K562 (cell line): ENCODE data around the gene C16orf89. TPM values are rescaled to one million over a fixed set of nuclear protein-coding genes. Genes with fewer than 3 reads are reported as not detected.

Source experiments
- ATAC-seq: fragments of 200-7000 bp; cut with Tn5 transposase; 3 replicates; pipeline ENCODE4 v1.9.1; 2020; ENCODE audit warnings: moderate library complexity
- BruUV-seq: library from RNA; stranded (reverse); fragments of 400-500 nt; replicated peaks from 2 replicates; lab custom pipeline; 2021; lab: Mats Ljungman, UMichigan
- CTCF ChIA-PET: fragments of 300-600 bp; formaldehyde crosslinking; extraction: SDS; loops from one replicate; lab custom pipeline; 2021; ENCODE audit warnings: low intra/inter-chr PET ratio; lab: Yijun Ruan, JAX
- POLR2A ChIA-PET: fragments of 300-600, 350-650 bp; sonication (Branson Sonifier 250); formaldehyde crosslinking; extraction: SDS; loops from one replicate; lab custom pipeline; 2021; ENCODE audit warnings: antibody characterized with exemption, inconsistent platforms; lab: Yijun Ruan, JAX
- DNase-seq, 4 experiments: peaks; one replicate each; pipeline versions ENCODE4 v3.0.0 to v3.0.0-alpha.2; 2011 to 2018; ENCODE audit warnings: low spot score in 3 of 4, mixed read lengths in 3 of 4; ENCODE audit errors: extremely low read depth in 1 of 4
- FAIRE-seq: peaks from 2 replicates; lab custom pipeline; 2011; peaks lifted over from hg19 to GRCh38; lab: Jason Lieb, UNC
- H2AFZ ChIP-seq: 2 replicates; pipeline ENCODE4 v1.6.0; 2011; ENCODE audit warnings: low read depth, low read length, control low read depth, inconsistent platforms
- H3K27ac ChIP-seq: fragments of 200-600 bp; 3 replicates; pipeline ENCODE4 v1.8.0; 2011; ENCODE audit warnings: low read depth, mild to moderate bottlenecking, control low read depth, inconsistent platforms, low read length, moderate library complexity, mixed read lengths; ENCODE audit errors: extremely low read depth
- H3K27me3 ChIP-seq, 2 experiments: fragments of 300-600 bp in 1 of 2; 2 replicates in 1 of 2; 3 replicates in 1 of 2; pipeline versions ENCODE4 v1.6.0 to v1.8.0; 2011; ENCODE audit warnings: inconsistent platforms in 2 of 2, low read length in 2 of 2, mild to moderate bottlenecking in 1 of 2, mixed read lengths in 1 of 2, moderate library complexity in 1 of 2; ENCODE audit not compliant: control insufficient read depth in 2 of 2, insufficient read depth in 2 of 2
- H3K36me3 ChIP-seq: fragments of 300-600 bp; 3 replicates; pipeline ENCODE4 v1.8.0; 2011; ENCODE audit warnings: mild to moderate bottlenecking, low read length, inconsistent platforms; ENCODE audit not compliant: control insufficient read depth, insufficient read depth
- H3K4me1 ChIP-seq, 2 experiments: fragments of 200-600 bp in 1 of 2; replicated peaks in 1 of 2; 2 replicates in 1 of 2; 3 replicates in 1 of 2; pipeline versions ENCODE4 v1.5.1 to v1.8.0; 2011; ENCODE audit warnings: inconsistent platforms in 2 of 2, low read length in 2 of 2, mild to moderate bottlenecking in 1 of 2, mixed read lengths in 1 of 2, moderate library complexity in 1 of 2; ENCODE audit not compliant: control insufficient read depth in 2 of 2, insufficient read depth in 2 of 2
- H3K4me2 ChIP-seq: 2 replicates; pipeline ENCODE4 v1.6.1; 2011; ENCODE audit warnings: low read length, control low read depth, inconsistent platforms, mixed read lengths; ENCODE audit not compliant: insufficient read depth
- H3K4me3 ChIP-seq: fragments of 200-600 bp; sonication (generic), shearing (Covaris generic); 2 replicates; pipeline ENCODE4 v1.5.1; 2016; ENCODE audit warnings: control low read depth, inconsistent platforms
- H3K79me2 ChIP-seq: fragments of 200-600 bp; 3 replicates; pipeline ENCODE4 v1.8.0; 2011; ENCODE audit warnings: low read length, inconsistent platforms; ENCODE audit not compliant: control insufficient read depth, insufficient read depth
- H3K9ac ChIP-seq, 2 experiments: 2 replicates each; pipeline versions ENCODE4 v1.6.0 to v1.6.1; 2011; ENCODE audit warnings: low read depth in 2 of 2, low read length in 2 of 2, control low read depth in 1 of 2, inconsistent platforms in 1 of 2, mild to moderate bottlenecking in 1 of 2, mixed read lengths in 1 of 2; ENCODE audit not compliant: insufficient read depth in 1 of 2
- H3K9me1 ChIP-seq: one replicate; pipeline ENCODE4 v1.6.0; 2011; ENCODE audit warnings: inconsistent platforms, mild to moderate bottlenecking, low read length, moderate library complexity; ENCODE audit not compliant: control insufficient read depth, insufficient read depth
- H3K9me3 ChIP-seq: replicated peaks from 2 replicates; pipeline ENCODE4 v1.5.1; 2011; ENCODE audit warnings: low read depth, low read length, inconsistent platforms; ENCODE audit not compliant: control insufficient read depth, insufficient read depth
- H4K20me1 ChIP-seq: replicated peaks from 2 replicates; pipeline ENCODE4 v1.6.1; 2011; ENCODE audit warnings: low read length, inconsistent platforms, mixed read lengths; ENCODE audit not compliant: control insufficient read depth, insufficient read depth
- ARID2 ChIP-seq: fragments of 450-650 bp; IDR thresholded peaks from 2 replicates; pipeline ENCODE4 v1.6.1; 2017; ENCODE audit warnings: antibody characterized with exemption, mild to moderate bottlenecking
- CHD1 ChIP-seq: fragments of 200-600 bp; sonication (generic); IDR thresholded peaks from one replicate; pipeline ENCODE4 v1.6.1; 2012; ENCODE audit warnings: mild to moderate bottlenecking, moderate library complexity, low read length, inconsistent platforms
- CSDE1 ChIP-seq, 2 experiments: fragments of 450-650 bp; IDR thresholded peaks; 2 replicates each; pipeline ENCODE4 v1.6.1; 2016; ENCODE audit warnings: mild to moderate bottlenecking in 1 of 2
- FOXA3 ChIP-seq, 2 experiments: fragments of 450-650 bp in 1 of 2; sonication (generic) in 1 of 2; formaldehyde crosslinking; IDR thresholded peaks in 1 of 2; conservative IDR thresholded peaks in 1 of 2; 2 replicates each; pipeline versions ENCODE4 v1.4.0 to v1.8.0; 2020 to 2022; ENCODE audit warnings: mild to moderate bottlenecking in 2 of 2, missing genetic modification reagents in 1 of 2
- GATAD2B ChIP-seq: fragments of 450-650 bp; IDR thresholded peaks from 2 replicates; pipeline ENCODE4 v1.6.1; 2017; ENCODE audit warnings: mild to moderate bottlenecking, borderline replicate concordance
- NELFE ChIP-seq: IDR thresholded peaks from 2 replicates; pipeline ENCODE4 v1.6.1; 2011; ENCODE audit warnings: mild to moderate bottlenecking; ENCODE audit not compliant: insufficient read depth, insufficient read length
- NFATC3 ChIP-seq: fragments of 450-650 bp; IDR thresholded peaks from 2 replicates; pipeline ENCODE4 v1.6.1; 2017; ENCODE audit warnings: mild to moderate bottlenecking
- PHF21A ChIP-seq: fragments of 450-650 bp; IDR thresholded peaks from 2 replicates; pipeline ENCODE4 v1.6.1; 2017; ENCODE audit warnings: low read depth, borderline replicate concordance
- RBFOX2 ChIP-seq: fragments of 200-400 bp; formaldehyde crosslinking; IDR thresholded peaks from 2 replicates; pipeline ENCODE4 v1.6.1; 2017; ENCODE audit warnings: low read depth, mild to moderate bottlenecking, low read length, moderate library complexity
- STAG1 ChIP-seq: sonication (generic); formaldehyde crosslinking; IDR thresholded peaks from 2 replicates; pipeline ENCODE4 v1.5.0; 2020; ENCODE audit warnings: missing genetic modification reagents, borderline replicate concordance
- TGIF2 ChIP-seq: sonication (generic); formaldehyde crosslinking; IDR thresholded peaks from 2 replicates; pipeline ENCODE4 v1.8.1; 2022; ENCODE audit warnings: mild to moderate bottlenecking, missing genetic modification reagents, moderate library complexity
- ZBTB8A ChIP-seq: fragments of 450-650 bp; IDR thresholded peaks from 2 replicates; pipeline ENCODE4 v1.6.1; 2018; ENCODE audit warnings: mild to moderate bottlenecking, moderate library complexity; ENCODE audit not compliant: partially characterized antibody
- ZNF263 ChIP-seq: sonication (generic); formaldehyde crosslinking; IDR thresholded peaks from 2 replicates; pipeline ENCODE4 v1.8.0; 2022; ENCODE audit warnings: mild to moderate bottlenecking, missing genetic modification reagents, borderline replicate concordance
- WGBS: fragments of 100-300 bp; shearing (Covaris generic); methylation state at CpG from one replicate; pipeline ENCODE4 v1.1.6; 2016; ENCODE audit warnings: low coverage, mixed read lengths; ENCODE audit not compliant: insufficient coverage; ENCODE audit errors: missing lambda C conversion rate; 5-methylcytosine and 5-hydroxymethylcytosine counted together
- in situ Hi-C: fragments of 300-500 bp; cut with MboI; formaldehyde crosslinking; loops from 4 replicates; pipeline ENCODE4 v1.15.0; 2018; ENCODE audit warnings: inconsistent platforms, mixed read lengths
- intact Hi-C: fragments of 100-400 bp; cut with micrococcal nuclease; formaldehyde crosslinking; loops from 2 replicates; pipeline ENCODE4 v1.14.2; 2022
- polyA plus RNA-seq, 8 experiments: library from polyadenylated mRNA; depleted of rRNA in 4 of 8; stranded (reverse) in 5 of 8; unstranded in 3 of 8; fragments of >200 nt; fragmentation: Nextera tagmentation in 2 of 8; fragmentation: Illumina TruSeq in 1 of 8; extraction: Ambion mirVana in 2 of 8; extraction: Trizol in 1 of 8; gene quantifications; 2 replicates each; pipeline versions ENCODE4 v1.2.1 to v1.2.3, GENCODE V29; 2011 to 2014; ENCODE audit warnings: inconsistent platforms in 1 of 8, missing spikeins in 1 of 8
- total RNA-seq, 7 experiments: library from RNA; depleted of rRNA in 6 of 7; stranded (reverse); fragments of >200 nt in 6 of 7; fragmentation: Illumina TruSeq in 2 of 7; extraction: Trizol in 2 of 7; gene quantifications; 2 replicates each; pipeline versions ENCODE4 v1.2.1 to v1.2.3, GENCODE V29; 2011 to 2021; ENCODE audit warnings: low replicate concordance in 1 of 7
- TF ChIP-seq, protein P1 (sequence below): fragments of 450-650 bp; IDR thresholded peaks from 2 replicates; pipeline ENCODE4 v1.7.1; 2018; ENCODE audit warnings: mild to moderate bottlenecking, low read depth; ENCODE audit not compliant: partially characterized antibody
- TF ChIP-seq, protein P2 (sequence below): sonication (generic); formaldehyde crosslinking; IDR thresholded peaks from 2 replicates; pipeline ENCODE4 v1.4.0; 2020; ENCODE audit warnings: mild to moderate bottlenecking, missing genetic modification reagents
- TF ChIP-seq, protein P3 (sequence below): sonication (generic); formaldehyde crosslinking; IDR thresholded peaks from 2 replicates; pipeline ENCODE4 v1.8.1; 2023; ENCODE audit warnings: mild to moderate bottlenecking, missing genetic modification reagents

The C16orf89 gene
- total and polyA plus RNA-seq, 9 of the 15 experiments (the other 6 are each of a cell fraction or from before 2014, with no cell fraction given): not detected

DNA sequence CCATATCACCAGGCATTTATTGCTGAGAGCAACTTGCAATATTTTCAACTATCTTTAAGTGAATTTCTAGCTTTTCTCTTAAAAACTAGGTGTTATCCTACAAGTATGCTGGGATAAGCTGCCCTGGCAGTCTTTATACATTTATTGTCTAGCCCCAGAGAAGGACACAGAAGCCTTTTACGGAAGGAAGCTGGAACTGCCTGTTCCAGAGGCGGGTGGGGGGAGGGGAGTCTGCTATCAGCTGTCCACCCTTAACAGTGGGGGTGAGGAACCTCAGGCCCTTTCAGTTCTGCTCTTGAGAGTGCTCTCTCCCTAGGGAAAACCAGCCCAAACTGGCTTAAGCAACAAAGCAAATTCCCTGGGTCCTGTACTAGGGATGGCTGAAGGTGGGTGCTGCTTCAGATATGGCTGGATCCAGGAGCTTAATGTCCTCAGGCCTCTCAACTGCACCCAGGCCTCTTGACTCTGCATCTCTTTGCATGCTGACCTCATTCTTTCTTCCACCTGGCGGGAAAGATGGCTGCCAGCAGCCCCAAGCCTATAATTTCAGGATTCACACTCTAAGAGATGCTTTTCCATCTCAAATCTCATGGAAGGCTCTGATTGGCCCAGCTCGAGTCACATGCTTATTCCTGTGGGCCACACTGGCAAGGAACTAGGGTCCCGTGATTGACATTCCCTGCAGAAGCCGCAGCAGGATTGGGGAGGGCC is 48.6 kb downstream of the C16orf89 start:
- H4K20me1 ChIP-seq: no peaks in the 10 kb centered on the region; the same call in 1 of the 2 replicates
- H3K27ac ChIP-seq: no peak overlapping the region
- no TSS peak for BruUV-seq
- intact Hi-C loops (no loop called here), in situ Hi-C loops (no loop called here)
- no peaks in the 10 kb centered on the region for H3K9me1 ChIP-seq
- ATAC-seq: no peak
- H3K36me3 ChIP-seq: no peaks in the 10 kb centered on the region
- 2% methylated on average over 6 of the region's 6 CpGs for WGBS
- CTCF ChIA-PET: no interaction called here
- H3K27me3 ChIP-seq: peaks cover 11 to 60% of the 10 kb centered on the region in 2 experiments; a peak in 4 of 5 replicates
- H2AFZ ChIP-seq: no peak overlapping the region
- no peaks in the 10 kb centered on the region for H3K9me3 ChIP-seq
- DNase-seq: no peak
- POLR2A ChIA-PET: interaction anchor here (0.6 to 0.8 kb wide), 2 partner anchors 17 to 40 kb away, joined by 3 to 4 read pairs; partner anchors contain the start of gene NAGPA
- H3K4me3 ChIP-seq: no peak overlapping the region
- FAIRE-seq: no peak
- peaks cover 0 to 5% of the 10 kb centered on the region in 2 experiments; a peak in 1 of 5 replicates for H3K4me1 ChIP-seq
- H3K79me2 ChIP-seq: no peaks in the 10 kb centered on the region
- no peak overlapping the region for H3K4me2 ChIP-seq
- H3K9ac ChIP-seq: no peak overlapping the region
- TF ChIP-seq NFATC3 (no peak), TGIF2 (CRISPR knock-in tag) (no peak), FOXA3 (CRISPR knock-in tag; conservative IDR thresholded peaks at IDR 0.05 in 1 of 2, IDR thresholded peaks at IDR 0.05 in 1 of 2) (no peak), CHD1 (no peak), STAG1 (CRISPR knock-in tag) (no peak), PHF21A (no peak), NELFE (no peak), ZBTB8A (no peak), CSDE1 (IDR thresholded peaks at IDR 0.05) (no peak), ZNF263 (no peak), RBFOX2 (no peak), ARID2 (no peak), GATAD2B (no peak)
- TF ChIP-seq, protein P1, sequence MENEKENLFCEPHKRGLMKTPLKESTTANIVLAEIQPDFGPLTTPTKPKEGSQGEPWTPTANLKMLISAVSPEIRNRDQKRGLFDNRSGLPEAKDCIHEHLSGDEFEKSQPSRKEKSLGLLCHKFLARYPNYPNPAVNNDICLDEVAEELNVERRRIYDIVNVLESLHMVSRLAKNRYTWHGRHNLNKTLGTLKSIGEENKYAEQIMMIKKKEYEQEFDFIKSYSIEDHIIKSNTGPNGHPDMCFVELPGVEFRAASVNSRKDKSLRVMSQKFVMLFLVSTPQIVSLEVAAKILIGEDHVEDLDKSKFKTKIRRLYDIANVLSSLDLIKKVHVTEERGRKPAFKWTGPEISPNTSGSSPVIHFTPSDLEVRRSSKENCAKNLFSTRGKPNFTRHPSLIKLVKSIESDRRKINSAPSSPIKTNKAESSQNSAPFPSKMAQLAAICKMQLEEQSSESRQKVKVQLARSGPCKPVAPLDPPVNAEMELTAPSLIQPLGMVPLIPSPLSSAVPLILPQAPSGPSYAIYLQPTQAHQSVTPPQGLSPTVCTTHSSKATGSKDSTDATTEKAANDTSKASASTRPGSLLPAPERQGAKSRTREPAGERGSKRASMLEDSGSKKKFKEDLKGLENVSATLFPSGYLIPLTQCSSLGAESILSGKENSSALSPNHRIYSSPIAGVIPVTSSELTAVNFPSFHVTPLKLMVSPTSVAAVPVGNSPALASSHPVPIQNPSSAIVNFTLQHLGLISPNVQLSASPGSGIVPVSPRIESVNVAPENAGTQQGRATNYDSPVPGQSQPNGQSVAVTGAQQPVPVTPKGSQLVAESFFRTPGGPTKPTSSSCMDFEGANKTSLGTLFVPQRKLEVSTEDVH: no peak
- TF ChIP-seq, protein P2, sequence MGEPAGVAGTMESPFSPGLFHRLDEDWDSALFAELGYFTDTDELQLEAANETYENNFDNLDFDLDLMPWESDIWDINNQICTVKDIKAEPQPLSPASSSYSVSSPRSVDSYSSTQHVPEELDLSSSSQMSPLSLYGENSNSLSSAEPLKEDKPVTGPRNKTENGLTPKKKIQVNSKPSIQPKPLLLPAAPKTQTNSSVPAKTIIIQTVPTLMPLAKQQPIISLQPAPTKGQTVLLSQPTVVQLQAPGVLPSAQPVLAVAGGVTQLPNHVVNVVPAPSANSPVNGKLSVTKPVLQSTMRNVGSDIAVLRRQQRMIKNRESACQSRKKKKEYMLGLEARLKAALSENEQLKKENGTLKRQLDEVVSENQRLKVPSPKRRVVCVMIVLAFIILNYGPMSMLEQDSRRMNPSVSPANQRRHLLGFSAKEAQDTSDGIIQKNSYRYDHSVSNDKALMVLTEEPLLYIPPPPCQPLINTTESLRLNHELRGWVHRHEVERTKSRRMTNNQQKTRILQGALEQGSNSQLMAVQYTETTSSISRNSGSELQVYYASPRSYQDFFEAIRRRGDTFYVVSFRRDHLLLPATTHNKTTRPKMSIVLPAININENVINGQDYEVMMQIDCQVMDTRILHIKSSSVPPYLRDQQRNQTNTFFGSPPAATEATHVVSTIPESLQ (CRISPR knock-in tag): no peak
- TF ChIP-seq, protein P3, sequence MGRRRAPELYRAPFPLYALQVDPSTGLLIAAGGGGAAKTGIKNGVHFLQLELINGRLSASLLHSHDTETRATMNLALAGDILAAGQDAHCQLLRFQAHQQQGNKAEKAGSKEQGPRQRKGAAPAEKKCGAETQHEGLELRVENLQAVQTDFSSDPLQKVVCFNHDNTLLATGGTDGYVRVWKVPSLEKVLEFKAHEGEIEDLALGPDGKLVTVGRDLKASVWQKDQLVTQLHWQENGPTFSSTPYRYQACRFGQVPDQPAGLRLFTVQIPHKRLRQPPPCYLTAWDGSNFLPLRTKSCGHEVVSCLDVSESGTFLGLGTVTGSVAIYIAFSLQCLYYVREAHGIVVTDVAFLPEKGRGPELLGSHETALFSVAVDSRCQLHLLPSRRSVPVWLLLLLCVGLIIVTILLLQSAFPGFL (CRISPR knock-in tag): no peak
